Measurements from ENCODE around the gene SMIM7.

The SMIM7 gene

DNA sequence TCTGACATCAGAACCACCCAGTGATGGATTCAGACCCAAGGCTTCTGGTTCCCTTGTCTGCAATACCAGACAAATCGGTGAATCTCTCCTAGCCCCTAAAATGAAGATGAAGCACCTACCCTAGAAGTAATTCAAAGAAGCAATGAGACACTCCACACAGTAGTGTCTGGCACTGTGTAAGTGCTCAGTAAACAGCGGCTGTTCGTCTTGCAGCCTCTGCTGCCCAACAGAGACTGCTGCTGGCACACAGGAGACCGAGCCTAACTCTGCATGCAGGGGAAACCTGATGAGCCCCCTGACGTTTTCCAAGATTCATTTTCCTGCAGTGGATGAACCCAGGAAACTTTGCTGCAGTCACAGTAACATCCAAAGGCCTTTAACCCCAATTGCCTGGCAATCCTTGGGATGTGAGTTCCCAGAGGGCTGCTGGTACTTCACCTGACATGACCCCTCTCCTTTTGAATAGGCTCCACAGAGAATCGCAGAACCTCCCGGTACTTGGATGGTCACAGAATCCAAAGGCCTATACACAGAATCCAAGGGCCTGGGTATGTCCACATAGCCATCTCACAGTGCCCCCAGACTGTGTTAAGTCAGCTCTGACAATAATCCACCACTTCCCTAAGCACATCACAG lies 38.7 kb downstream of the SMIM7 start:
- no peak for DNase-seq (ENCODE audit: low spot score)

DNA sequence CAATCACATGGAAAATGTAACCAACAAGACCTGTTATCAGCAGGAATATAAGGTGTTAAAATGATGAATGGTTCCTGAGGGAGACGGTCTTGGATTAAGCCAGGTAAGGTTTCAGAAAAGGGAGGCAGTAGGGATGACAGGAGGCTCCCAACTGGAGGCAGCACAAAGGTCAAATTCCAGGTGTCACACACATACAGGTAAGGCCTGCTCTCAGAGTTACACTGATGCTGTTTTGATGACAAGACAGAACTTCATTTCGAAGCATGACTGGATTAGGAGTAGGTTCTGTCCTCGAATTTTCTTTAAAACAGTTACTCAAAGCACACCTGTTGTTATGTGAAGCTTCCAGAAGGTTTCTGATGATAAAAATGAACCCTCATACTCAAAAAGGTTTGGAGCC lies 39.4 kb downstream of the SMIM7 start:
- DNase-seq (ENCODE audit: low spot score), result no peak

DNA sequence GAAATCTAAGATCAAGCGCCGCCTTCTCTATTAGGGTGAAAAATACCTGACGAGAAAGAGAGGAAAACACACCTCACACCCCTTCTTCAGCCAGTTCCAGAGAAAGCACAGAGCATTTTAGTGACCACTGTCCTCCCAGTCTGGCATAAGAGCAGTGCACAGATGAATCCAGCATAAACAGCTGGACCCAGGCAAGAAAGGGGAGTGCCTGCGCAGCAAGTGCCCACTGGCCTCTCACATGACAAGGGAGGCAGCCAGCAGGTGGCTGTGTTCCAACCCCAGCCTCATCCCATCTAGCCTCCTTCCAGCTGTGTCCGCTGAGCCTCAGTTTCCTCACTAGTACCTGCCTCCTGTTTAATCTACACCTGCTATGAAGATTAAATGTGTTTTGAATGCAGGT lies 39.9 kb downstream of the SMIM7 start:
- no peak for DNase-seq (ENCODE audit: low spot score)

DNA sequence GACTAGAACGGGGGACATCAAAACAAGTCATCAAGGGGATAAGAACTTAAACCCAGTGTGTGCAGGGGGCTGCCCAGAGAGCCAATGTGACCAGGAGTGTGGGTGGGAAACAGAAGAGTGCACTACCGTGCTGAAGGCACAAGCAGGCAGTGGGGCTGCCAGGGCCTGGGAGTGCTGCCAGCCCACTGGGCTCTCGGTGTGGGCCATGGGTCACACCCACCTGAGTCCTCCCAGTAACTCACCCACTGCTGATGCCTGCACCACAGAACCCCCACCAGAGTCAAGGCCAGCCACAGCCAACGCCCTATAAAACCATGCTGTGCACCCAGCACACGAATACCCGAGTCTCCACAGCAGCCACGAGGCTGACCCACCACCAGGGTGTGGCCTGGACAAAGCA lies 40.5 kb downstream of the SMIM7 start:
- DNase-seq (ENCODE audit: low spot score), result peak; percentile 26

DNA sequence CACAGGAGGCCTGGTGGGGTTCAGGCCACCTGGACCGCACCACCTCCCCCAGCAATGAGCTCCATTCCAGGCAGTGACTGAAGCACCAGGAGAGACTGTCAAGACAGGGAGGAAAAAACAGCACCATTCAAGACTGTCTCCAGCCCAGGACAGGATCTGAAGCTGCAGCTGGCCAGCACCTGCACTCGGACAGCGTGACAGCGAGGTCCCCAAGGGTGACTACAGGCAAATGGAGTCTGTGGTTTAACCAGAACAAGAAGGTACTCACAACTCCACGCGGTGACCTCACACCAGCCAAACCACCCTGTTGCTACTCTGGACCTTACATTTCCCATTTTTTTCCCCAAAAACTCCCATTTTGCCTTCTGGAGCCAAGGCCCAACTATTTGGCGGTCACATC lies 41.7 kb downstream of the SMIM7 start:
- no peak for DNase-seq (ENCODE audit: low spot score)

DNA sequence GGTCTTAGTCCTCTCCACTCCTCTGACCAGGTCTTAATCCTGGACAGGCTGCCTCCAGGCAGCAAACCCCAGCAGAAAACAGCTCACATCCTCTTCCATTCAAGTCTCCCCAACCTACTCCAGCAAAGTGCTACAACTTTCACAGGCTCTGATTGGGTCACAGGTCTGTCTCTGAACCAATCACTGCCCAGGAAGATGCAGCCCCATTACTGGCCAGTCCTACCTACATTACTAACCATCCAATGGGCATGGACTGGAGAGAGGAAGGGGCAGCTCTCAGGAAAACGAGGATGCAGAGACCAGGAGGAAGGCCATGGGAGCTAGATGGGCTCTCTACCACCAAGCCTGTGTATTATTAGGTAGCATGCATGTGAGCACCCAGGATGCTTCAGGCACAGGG lies 44.1 kb downstream of the SMIM7 start:
- DNase-seq (ENCODE audit: low spot score), result no peak

DNA sequence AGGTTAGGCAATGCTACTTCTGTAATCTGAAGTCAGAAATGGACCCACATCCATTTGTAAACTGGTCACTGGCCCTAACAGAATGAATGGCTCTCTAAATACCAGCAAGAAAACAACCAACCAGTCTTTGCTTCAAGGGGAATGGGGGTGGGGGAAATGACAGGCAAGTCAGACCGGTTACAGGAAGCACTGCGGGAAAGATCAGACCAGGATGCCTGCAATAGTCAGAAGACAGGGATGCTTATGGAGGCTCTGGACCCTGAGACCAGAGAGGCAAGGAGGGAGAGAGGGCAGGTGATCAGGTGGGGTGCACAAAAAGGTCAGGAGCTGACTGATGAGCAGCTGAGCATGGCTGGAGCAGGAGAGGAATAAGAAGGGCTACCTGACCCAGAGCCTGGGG lies 45.0 kb downstream of the SMIM7 start:
- DNase-seq (ENCODE audit: low spot score), result no peak

DNA sequence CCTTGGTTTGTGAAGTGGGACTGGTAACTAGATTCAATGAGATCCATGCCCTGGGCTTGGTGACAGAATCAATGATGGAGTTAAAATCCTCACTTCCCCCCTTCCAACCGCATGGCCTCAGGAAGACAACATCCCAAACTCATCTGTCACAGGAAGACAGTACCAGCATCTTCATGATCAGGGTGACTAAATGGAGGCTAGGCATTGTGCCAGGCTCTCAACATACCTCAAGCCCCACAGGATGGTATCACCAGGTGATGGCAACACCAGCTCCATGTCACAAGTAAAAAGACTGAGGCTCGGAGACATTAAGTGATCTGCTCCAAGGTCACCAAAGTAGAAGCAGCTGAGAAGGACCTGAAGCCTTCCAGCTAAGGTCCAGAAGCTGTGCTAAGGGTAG lies 46.1 kb downstream of the SMIM7 start:
- no peak for DNase-seq (ENCODE audit: low spot score)

DNA sequence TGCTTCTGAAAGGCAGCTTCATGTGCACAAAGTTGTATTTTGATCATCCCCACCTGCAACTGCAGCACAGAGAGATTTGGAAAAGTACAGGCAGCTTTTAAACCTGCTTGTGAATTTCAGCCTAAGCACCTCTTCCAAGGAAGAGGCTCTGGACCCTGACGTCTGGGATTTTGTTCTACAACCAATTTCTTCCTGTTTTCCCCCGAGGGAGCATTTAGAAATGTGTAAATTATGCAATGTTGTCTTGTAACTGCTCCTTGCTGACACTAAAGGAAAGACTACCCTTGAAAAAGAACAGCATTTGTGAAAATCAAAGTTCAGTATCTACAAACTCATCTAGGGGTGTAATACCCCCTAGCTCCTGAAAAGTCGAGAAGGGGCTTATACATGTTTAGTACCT lies 47.3 kb downstream of the SMIM7 start:
- no peak for DNase-seq (ENCODE audit: low spot score)

DNA sequence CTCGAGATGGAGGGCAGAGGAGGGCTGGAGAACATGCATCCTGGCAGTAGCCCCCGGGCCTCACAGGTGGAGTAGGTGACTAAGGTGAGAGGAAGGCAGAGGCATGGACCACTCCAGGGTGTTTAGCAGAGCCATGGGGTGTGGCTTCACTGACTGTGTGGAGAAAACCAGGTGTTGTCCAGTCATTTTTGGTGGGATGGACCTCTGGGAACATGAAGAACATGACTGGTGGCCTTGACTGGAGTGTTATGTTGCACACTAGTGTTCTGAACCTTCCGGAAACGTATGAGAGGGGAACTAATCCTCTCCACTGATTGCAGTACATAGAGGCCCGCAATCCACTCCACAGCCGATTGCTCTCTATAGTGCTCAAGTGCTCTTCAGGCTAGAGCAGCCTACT lies 48.8 kb downstream of the SMIM7 start:
- DNase-seq (ENCODE audit: low spot score), result no peak

DNA sequence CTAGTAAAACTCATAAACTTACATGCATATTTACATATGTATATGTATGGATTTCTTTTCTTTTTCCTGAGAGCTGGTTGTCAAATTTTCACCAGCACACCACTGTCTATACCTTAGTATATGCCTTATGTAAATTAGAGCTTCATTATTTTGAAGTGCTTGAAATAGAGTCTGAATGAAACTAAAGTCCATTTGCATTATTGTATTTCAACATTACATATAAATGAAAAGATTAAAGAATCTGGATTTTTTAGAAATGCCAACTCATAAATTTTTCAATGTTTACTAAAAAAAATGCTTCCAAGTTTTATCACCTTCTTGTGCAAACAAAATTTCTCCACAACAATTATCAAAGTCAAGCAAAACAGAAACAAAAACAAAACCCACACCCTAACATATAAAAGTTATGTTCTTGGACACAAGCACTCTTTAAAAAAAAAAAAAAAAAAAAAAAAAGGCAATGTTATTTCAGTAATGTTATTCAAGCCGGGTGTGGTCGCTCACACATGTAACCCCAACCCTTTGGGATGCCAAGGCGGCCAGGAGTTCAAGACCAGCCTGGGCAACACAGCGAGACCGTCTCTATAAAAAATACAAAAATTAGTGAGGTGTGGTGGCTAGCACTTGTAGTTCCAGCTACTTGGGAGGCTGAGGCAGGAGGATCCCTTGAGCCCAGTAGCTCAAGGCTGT lies 50.3 kb downstream of the SMIM7 start:
- DNase-seq (ENCODE audit: low spot score), result no peak

DNA sequence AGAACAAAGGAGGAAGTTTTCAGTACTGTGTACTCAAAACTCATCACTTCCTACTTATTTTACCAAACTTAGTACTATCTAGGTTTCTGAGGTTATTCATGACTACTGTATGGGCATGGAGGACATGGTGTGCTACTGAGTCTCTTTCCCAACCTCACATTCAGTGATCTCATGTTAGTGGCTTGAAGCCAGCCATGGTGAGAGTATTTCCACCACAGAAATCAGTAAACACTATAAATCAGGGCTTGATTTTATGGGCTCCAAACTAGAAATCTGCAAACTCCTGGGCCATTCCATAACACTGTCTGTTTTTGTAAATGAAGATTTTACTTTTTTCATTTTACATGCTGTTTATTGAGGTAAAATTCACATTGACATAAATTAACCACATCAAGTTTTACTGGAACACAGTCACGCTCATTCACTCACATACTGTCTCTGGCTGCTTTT lies 51.6 kb downstream of the SMIM7 start:
- DNase-seq (ENCODE audit: low spot score), result no peak

DNA sequence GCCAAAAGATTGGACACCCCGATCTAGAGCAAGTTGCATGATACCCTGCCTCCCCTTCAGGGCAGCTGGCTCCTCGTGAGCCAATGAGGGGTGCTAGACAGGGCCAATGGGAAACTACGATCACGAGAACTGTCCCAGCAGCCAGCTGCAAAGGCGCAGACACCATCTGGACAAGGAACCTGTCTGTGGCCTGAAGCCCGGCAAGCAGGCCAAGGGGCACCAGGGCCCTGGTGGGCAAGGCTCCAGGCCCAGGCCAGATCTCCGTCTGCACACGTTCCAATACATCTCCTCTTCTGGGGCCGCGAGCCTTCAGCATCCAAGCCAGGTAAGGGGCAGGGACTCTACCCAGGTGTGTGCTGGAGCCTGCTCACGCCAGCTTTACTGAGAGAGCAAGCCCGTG lies 52.1 kb downstream of the SMIM7 start:
- no peak for DNase-seq (ENCODE audit: low spot score)

DNA sequence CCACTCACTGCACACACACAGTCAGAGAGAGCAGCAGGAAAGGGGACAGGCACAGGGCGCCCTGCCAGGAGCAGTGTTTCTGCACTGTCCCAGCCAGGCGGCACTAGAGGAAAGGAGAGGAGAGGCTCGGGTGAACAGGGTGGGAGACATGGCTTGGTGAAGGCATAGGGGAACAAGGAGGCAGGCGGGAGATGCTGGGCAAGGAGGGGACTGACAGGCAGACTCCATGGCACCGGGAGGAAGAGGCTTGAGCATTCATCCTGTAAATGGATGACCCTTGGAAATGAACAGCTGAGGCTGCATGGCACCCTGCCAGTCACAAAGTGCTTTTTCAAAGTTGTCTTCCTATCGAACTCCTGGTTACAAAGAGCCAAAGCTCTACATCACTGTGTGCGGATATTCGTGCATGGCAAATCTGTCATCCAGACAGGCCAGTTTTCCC lies 54.4 kb downstream of the SMIM7 start:
- no peak for DNase-seq (ENCODE audit: low spot score)

DNA sequence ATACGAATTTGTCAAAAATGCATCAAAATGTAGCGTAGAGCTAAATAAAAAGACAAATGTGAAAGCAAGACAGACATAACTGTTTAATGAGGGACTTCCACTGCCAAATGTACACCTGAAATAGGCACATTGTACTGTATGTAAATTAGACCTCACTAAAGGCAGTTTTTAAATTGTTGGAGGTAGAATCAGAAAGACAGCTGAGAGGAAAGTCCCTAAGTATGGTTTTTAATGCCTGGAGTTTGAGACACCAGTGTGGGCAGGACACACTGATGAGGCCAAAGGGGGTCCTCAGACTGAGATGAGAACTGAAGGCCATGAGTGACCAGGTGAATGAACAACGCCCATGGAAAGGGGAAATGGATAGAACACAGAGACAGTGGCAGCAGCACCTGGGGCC lies 54.8 kb downstream of the SMIM7 start:
- no peak for DNase-seq (ENCODE audit: low spot score)

DNA sequence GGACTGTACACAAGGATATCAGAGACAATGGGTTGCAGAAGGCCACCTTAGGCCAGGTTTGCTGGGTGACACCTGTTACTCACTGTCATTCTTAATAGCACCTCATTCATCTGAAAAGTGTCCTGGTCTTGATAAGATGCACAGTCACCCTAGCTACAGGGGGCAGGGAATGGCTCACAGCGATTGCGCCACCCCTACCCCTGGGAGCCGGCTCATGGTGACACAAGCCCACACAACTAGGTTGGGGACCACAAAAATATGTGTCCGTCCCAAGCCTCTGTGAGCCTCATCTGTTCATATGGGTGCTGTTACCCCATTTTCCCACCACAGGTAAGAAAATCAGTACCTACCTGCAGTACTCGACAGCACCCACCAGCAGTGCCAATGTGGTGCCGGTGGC lies 55.3 kb downstream of the SMIM7 start:
- DNase-seq (ENCODE audit: low spot score), result no peak

DNA sequence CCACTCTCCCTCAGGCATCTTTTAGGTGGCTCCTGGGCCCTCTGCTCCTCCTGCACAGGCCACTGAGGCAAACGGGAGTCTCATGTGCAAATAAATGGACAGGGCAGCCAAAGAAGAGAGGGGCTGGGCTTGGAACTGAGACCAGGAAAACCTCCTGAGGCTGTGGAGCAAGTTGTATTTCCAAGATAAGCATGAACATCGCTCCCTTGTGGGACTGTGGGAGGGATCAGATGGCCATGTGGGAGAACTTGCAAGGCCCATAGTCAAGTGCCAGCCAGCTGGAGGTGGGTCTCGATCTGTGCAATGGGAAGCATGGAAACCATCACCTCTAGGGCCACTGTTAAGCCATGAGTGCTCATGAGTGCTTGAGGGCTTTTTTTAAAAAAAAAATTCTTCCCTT lies 56.9 kb downstream of the SMIM7 start:
- DNase-seq (ENCODE audit: low spot score), result no peak

DNA sequence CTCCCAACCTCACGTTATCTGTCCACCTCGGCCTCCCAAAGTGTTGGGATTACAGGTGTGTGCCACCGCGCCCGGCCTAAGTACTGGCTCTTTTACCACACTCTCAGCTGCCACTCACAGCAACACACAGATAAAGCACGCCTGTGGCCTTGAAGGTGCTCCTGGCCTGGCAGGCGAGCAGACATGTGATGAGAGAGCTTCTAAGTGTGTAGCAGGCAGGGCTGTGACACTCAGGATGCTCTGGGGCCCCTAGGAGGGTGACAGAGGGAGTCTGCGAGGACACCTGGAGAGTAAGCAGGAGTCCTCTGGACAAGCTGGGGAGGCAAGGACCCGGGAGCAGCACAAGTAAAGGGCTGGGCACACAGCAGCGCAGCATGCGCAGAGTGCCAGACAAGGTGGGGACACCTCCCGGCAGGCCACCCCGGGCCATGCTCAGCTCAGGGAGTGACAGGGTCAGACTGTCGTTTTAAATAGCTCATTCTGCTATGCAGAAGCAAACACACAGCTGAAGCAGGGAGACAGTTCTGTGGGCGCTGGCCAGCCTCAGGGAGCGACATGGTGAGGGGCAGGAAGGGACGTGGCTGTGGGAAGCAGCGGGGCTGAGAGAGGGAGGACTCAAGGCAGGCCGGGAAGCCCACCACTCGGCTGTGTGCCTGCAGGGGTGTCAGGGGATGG lies 58.4 kb downstream of the SMIM7 start:
- DNase-seq (ENCODE audit: low spot score), result no peak

DNA sequence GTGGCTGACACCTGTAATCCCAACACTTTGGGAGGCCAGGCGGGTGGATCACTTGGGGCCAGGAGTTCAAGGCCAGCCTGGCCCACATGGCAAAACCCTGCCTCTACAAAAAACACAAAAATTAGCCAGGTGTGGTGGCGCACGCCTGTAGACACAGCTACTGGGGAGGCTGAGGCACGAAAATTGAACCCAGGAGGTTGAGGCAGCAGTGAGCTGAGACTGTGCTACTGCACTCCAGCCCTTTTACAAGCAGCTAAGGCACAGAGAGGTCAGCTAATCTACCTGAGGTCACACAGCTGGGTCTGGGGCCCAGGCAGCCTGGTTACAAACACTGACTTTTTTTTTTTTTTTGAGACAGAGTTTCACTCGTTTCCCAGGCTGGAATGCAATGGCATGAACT lies 59.1 kb downstream of the SMIM7 start:
- no peak for DNase-seq (ENCODE audit: low spot score)

DNA sequence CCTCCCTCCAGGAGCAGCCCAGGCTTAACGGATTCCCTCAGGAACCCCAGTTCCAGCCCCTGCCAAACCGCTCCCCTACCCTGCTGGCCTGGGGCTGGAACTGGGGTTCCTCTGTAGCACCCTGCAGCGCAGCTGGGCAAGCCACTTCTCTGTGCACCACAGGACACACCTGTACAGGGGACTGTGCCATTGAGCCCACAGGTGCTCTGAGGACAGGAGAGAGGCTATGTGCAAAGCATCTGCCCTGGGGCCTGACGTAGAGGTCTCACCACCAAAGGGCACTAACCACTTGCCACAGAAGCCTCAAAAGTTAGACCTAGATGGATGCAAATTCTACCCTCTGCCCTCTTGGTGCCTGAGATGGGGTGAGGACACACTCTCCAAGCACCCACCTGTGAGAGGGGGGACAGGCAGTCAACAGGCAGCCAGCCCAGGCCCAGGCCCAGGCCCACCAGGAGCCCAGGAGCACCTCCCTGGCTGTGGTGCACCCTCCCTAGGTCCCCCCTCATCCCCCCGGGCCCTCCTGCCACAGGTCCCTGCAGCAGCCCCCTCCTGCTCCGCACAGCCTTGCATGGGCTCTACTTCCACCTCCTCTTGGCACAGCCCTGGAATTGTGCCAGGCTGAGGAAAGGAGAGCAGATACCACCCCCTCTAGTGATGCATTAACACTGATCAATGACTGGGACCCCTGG lies 60.1 kb downstream of the SMIM7 start:
- DNase-seq (ENCODE audit: low spot score), result no peak

DNA sequence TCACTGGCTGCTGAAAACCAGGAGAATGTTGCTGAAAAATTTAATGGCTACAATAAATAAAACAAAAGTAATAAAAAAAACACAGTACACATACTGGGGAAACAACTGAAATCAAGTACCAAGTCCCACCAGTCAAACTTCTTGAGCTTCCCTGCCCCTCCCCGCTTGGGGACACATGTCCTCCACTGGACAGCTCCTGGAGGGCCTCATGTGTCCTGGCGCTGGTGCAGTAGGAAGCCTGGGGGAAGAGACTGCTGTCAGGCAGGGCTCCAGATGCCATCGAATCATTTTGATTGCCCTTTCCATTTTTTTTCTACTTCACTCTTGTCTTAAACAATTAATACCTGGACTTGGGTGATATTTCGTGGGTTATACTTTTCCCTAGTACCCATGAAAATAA lies 61.1 kb downstream of the SMIM7 start:
- DNase-seq (ENCODE audit: low spot score), result no peak

DNA sequence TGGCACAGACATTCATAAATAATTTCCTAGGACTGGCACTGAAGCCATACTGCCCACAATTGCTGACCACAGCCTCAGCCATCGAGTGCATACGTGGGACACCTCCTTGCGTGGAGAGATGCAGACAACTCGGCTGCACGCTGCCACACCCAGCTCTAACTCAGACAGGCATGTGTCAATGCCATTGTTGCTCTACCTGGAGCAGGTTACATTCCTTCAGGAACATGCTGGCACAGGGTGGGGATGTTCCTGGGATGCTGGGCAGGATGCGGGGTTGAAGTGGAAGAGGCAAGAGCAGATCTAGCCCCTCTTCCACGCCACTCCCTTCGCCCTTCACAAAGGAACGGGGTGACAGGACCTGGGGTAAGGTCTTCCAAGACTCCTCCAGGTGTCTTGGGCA lies 63.5 kb downstream of the SMIM7 start:
- no peak for DNase-seq (ENCODE audit: low spot score)

All from hematopoietic multipotent progenitor cell treated with erythropoietin and hydrocortisone succinate and interleukin-3 and kit ligand, for 15 days (in vitro differentiated cells).